ENCODE results near the gene OTUB1.
A peak's percentile ranks its signal among the peaks of the same experiment; 100 is the strongest.

OTUB1 gene

DNA sequence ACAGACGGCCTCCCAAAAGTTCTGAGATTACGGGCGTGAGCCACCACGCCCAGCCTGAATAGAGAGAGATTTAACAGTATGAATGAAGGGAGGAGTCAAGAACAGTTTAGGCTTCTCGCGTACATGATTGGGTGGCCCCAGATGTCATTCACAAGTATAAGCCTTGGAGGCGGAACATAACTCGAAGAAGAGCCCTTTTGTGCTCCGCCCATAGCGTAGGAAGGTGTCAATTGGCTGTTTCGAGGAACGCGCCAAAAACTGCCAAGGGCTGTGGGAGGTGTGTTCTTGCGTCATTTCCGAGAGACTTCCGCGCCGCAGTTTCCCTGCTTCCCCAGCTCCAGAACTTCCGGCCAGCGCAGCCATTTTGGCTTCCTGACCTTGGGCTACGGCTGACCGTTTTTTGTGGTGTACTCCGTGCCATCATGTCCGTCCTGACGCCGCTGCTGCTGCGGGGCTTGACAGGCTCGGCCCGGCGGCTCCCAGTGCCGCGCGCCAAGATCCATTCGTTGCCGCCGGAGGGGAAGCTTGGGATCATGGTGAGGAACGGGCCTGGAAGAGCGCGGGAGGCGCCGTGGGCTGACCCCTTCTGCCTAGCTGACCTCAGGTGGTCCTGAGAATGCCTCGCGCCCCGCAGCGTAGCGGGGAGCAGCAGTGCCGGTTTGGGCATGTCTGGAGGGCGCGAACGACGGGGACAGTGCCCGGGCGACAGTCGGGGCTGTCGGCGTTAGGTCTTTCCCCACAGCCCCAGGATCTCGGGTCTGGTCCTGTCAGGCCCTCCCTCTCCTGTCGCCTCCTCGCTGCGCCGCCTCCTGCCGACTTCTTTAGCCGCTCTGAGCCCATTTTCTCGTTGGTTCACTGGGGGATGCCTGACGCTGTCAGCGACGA, 11.7 kb upstream of the OTUB1 start, which contains the start of gene COX8A:
Gene COX8A, plus strand, starts transcription at position 362 of the 885 bp plus-strand sequence. Its CDS starts 61 bp downstream, at position 423.
- DNase-seq (ENCODE audit: low read depth, low spot score): peak; percentile 100

DNA sequence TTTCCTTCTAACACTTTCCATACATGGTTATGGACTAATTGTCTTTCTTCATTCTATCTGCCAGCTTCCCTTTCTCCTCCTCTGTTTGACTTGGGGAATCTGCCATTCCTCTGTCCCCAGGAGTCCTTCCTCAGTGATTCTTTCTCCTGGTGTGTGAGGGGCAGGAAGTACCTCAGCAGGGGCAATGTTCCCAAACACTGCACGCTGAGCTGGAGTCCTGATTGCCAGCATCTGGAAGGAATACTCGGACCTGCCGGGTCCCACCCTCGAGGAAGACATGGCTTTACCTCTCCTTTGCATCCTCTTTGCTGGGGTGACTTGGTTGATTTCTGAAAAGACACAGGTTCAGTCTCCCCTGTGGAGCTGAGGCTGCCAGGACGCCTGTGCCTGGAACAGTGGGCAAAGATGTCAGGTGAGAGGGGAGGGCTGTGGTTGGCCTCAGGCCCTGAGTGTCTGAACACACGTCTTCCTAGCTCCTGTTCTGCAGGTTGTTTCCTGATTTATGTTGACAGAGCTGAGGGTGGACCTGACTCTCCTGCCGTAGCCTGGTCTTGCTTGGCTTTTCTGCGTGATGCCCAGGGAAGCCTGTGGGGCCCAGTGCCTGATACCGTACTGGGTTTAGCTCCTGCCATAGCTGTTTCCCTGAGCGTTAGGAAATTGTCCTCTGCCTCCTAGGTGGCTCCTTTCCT, 7.5 kb upstream of the OTUB1 start:
- no peak for DNase-seq (ENCODE audit: low read depth, low spot score)

DNA sequence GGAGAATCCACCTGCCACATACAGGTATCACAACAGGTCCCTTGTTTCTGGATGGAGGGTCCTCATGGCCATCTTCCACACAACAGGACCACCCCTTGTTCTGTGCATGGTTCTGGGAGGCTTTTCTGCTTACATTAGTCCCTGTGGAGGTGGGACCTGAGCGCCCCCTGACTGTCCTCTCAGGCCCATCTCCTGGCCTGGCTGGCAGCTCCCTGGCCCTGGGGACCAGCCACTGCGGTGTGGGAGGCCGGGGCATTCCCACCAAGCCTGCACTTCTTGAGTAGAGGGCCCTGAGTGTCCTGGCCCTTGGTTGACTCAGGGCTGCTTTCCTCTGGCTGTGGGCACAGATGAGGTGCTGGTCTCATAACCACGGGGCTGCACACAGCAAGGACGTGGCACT, 6.8 kb upstream of the OTUB1 start:
- no peak for DNase-seq (ENCODE audit: low read depth, low spot score)

DNA sequence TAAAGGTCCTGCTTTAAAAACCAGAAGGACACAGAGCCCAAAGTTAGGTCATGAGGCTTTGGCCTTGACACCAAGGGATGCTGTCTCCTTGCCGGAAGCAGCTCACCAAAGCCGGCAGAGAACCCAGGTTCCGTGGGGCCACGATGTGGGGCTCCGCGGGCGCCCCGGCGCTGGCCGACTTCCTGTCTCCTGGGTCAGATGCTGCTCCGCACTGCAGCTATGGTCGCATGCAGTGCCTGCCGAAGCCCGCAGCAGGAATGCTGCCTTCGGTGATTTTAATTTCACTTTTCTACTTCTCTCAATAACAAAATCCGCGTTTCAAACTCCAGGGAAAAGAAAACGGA, 454 bp upstream of the OTUB1 start:
- no peak for DNase-seq (ENCODE audit: low read depth, low spot score)

DNA sequence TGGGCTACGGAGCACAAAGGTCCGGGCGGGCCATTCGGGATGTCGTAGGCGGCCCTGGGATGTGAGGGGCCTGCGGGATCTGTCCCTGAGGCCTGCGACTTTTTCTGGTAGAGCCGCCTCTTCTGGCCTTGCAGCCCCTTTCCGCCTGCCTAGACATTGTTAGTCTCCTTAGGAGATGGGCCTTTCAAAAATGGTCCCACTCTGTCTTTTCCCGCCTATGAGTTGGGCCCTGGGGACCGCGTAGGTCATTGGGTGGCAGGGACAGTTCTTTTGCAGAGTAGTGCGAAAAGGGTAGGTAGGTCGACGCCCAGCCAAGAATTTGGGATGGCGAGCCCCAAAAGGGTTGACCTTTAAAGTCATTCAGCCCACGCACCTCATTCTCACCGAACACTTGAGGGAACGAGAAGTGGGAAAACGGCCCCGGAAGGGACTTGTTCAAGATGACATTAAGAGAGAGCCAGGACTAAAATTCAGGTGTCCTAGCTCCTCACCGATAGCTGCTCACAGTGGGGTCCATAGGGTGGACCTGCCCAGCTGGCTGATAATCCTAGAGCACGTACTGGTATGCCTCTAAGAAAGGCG, 785 bp downstream of the OTUB1 start:
- DNase-seq (ENCODE audit: low read depth, low spot score): no peak

DNA sequence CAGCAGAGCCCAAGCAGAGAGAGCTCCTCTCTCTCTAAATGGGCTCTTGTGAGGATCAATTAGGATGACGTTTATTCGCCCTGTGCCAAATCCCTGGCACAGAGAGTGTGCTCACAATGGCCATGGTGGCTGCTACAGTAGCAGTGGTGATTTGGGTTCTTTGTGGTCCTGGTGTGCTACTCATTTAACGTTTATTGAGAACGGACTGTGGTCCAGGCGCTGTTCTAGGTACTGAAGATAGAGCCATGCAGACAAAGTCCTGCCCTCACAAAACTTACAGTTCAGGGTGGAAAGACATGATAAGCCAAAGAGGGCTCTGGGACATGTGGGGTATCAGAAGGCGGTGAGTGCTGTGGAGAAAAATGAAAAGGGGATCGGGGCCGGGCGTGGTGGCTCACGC, 5.3 kb downstream of the OTUB1 start:
- DNase-seq (ENCODE audit: low read depth, low spot score): no peak

DNA sequence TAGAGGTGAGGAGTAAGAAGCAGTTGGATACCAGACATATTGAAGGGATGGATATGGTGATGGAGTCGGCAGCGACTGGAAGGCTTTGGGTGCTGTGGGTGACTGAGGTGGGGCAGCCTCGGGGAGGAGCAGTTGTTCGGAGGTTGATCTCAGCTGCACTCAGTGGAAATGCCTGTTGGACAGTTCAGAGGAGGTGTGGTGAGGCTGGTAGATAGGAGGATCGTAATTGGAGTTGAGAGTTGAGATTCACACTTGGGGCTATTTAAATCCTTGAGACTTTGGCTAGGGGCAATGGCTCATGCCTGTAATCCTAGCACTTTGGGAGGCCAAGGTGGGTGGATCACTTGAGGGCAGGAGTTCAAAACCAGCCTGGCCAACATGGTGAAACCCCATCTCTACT, 6.9 kb downstream of the OTUB1 start:
- no peak for DNase-seq (ENCODE audit: low read depth, low spot score)

DNA sequence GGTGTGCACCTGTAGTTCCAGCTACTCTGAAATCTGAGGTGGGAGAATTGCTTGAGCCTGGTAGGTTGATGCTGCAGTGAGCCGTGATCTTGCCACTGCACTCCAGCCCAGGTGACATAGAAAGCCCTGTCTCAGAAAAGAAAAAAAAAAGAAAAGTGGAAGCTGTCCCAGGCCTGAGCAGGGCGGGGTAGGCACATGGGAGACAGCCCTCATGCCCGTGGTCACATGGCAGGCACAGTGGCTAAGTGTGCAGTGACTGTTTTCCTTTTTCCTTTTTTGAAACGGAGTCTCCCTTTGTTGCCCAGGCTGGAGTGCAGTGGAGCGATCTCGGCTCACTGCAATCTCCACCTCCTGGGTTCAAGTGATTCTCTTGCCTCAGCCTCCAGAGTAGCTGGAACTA, 7.8 kb downstream of the OTUB1 start:
- no peak for DNase-seq (ENCODE audit: low read depth, low spot score)

DNA sequence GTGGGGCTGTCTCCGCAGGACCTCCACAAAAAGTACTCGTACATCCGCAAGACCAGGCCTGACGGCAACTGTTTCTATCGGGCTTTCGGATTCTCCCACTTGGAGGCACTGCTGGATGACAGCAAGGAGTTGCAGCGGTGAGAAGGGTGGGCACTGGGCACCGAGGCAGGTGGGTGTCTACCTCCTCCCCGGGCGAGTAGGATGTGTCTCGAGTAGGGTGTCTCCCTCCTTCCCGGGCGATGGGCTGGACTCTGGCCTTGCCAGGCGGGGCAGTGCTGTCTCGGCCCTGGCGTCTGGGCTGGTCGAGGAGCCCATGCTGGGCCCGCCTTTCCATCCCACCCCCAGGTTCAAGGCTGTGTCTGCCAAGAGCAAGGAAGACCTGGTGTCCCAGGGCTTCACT, 10.3 kb downstream of the OTUB1 start:
- no peak for DNase-seq (ENCODE audit: low read depth, low spot score)

DNA sequence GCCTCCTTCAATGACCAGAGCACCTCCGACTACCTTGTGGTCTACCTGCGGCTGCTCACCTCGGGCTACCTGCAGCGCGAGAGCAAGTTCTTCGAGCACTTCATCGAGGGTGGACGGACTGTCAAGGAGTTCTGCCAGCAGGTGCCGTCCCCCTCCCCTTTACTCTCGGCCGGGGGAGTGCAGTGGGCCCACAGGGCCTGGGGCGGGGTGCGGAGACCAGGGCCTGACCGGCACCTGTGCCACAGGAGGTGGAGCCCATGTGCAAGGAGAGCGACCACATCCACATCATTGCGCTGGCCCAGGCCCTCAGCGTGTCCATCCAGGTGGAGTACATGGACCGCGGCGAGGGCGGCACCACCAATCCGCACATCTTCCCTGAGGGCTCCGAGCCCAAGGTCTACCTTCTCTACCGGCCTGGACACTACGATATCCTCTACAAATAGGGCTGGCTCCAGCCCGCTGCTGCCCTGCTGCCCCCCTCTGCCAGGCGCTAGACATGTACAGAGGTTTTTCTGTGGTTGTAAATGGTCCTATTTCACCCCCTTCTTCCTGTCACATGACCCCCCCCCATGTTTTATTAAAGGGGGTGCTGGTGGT, 11.0 kb downstream of the OTUB1 start:
- DNase-seq (ENCODE audit: low read depth, low spot score): no peak

DNA sequence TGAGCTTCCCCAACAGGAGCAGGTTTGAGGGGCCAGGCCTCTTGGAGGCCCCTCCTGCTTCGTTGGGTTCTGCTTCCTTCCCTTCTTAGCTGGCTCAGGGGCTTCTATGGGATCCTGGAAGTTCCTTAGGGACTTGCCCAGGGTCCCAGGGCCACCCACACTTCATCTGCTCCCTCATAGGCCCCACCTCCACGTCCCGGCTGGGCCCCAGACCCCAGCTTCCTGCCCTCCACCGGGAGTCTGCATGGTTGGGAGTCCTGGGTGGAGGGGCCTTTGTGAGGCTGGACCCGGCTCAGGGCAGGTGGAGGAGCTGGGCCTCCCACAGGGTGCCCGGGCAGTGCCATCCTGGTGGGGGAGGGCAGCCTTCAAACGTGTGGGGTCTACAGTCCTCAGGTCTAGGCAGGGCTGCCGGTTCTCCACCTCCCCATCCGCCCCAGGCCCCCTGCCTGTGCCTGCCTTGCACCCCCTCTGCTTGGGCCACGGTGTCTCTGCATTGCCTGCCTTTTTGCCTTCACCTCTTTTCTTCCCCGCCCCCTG, 11.6 kb downstream of the OTUB1 start:
- no peak for DNase-seq (ENCODE audit: low read depth, low spot score)

DNA sequence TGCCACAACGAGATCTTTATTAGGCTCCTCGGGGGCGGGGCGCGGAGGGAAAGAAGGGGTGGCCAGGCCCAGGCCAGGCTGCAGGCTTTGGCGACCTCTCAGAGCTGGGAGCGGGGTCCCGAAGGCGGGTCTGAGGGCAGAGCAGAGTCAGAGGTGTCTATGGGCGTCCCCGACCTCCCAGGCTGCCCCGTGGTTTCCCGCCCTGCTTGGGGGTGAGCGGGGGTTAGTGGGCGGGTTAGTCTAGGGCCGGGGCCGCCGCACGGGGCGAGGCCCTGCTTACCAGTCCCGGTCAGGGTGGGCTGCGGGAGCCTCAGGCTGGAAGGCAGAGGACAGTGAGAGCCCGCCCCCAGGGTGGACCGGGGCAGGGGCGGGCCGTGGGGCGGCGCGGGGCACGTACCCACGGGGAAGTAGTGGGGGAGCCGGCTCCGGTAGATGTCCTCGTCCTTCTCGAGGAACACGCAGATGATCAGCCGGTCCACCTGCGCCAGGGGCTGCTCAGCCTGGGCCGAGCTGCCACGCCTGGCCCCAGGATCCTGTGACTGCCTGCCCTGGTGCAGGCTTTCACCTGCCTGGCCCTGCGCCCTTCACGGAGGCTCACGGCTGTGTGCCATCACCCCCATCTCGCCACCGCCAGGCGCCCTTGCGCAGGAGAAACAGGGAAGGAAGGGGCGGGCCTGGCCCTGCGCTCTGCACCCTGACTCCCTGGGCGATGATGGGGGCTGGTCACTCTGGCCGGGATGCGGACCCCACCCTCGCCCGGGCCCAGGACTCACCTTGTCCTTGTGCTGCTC, 12.5 kb downstream of the OTUB1 start:
- no peak for DNase-seq (ENCODE audit: low read depth, low spot score)

DNA sequence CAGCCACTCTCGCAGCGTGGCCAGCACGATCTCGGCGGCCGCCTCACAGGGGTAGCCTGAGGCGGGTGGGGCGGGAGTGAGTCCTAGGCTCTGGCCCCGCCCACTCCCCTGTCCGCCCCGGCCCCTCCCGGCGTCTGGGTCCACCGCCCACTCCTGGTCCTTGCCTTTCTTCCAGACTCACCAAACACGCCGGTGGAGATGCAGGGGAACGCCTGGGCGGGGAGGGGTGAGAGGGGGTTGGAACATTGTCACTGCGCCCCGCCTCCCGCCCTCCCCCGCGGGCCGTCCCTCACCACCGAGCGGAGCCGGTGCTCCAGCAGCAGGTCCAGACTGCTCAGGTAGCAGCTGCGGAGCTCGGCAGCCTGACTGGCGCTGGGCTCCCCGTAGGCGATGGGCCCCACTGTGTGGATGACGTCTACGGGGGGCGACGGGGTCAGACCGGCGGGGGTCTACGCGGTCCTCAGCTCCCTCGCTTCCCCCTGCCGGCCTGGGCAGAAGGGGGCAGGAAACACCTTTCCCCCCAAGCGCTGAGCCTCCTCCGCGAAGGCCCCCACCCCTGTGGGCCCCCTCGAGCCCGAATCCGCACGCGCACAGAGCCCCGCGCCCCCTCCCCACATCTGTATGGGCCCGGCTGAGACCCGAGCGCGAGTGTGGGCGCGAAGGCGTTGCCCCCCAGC, 13.2 kb downstream of the OTUB1 start:
- DNase-seq (ENCODE audit: low read depth, low spot score): peak; percentile 82

DNA sequence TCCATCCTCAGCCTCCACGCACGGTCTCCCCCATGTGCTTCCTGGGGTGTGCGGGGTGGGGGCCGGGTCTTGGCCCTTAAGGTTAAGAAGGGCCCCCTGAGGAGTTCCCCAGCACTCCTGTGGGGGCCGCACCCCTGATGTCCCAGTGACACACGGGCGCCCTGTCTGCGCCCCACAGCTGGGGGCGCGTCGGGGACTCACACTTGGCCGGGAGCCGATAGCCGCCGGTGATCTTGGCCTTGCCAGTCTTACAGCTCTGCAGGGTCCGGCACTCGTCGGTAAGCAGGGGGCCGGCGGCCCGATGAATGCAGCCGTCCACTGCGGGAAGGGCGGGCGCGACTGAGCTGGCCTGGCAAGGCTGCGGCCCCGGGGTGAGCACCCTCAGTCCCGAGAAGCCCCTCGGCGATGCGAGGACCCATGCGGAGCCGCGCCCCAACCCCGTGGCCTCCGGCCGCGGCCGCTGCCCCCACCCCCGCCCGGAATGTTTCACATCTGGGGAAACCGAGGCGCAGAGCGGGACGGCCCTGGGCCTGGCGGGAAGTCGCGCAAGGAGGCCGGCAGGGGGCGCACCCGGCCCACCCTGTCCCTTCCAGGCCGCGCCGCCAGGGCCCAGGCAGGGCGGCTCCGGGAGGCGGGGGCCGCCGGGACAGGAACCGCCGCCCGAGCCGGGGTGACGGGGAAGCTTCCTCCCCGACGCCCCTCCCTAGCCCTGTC, 13.9 kb downstream of the OTUB1 start:
- peak; percentile 90 for DNase-seq (ENCODE audit: low read depth, low spot score)

DNA sequence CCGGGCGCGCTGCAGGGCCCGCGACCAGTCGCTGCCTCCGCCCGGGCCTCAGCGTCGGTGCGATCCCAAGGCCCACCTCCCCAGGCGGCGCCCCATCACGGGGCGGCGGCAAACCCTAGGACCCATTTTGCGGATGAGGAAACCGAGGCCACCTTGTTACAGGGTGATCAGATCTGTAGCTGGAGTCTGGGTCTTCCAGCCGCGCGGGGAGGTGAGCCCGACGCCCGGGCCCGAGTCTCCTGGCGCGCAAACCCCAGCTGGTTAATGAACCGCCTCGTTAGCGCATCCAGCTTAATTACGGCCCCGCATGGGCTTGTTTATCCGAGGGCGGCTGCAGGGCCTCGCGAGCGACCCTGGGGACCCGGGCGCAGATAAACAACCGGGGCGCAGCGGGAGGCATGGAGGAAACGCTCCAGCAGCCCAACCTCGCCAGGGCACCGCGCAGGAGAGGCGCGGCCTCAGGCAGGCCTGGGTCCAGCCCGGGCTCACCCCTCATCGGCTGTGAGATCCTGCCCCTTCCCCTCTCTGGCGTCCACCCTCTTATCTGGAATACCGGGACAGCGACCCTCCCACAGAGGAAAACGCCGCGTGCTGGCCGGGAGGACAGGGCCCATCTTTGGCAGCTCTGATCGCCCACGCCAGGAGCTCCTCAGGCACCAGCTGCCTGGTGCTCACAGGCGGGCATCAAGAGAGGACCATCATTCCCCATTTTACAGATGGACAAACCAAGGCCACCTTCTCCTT, 14.7 kb downstream of the OTUB1 start:
- no peak for DNase-seq (ENCODE audit: low read depth, low spot score)

DNA sequence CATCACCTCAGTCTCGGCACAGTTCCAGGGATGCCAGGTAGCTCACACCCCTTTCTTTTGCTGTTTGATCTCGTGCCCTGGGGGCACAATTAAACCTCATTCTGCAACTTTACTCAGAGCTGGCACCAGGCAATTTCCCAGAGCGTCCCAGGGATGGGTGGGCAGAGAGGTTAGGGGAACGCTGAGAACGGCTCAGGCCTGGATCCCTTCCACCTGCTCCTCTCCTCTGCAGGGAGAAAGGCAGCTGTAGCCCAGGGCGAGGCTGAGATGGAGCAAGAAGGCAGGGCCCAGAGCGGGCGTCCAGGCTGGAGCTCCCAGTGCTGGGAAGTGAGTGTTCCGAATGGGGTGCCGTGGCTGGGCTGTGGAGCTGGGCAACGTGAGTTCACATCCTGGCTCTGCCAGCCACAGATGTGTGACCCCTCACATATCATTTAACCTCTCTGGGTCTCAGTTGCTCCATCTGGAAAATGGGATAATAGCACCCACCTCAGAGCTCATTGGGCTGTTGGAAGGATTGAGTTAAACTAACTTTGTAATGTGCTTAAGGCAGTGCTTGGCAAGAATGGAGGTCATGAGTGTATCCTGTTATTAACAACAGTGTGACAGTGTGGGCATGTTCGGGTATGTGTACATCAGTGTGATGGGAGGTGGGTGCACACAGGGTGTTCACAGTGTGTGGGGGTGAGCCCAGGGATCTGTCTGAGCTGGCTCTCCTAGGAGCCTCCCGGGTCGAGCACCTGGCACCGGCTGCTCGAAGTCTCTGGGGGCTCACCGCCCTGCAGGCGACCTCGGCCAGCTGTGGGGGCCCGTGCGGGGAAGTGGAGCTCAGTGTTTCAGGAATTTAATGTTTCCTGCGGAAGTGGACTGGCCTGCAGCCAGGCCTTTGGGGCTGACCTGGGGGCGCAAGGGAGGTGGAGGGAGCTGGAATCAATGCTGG, 15.5 kb downstream of the OTUB1 start:
- no peak for DNase-seq (ENCODE audit: low read depth, low spot score)

DNA sequence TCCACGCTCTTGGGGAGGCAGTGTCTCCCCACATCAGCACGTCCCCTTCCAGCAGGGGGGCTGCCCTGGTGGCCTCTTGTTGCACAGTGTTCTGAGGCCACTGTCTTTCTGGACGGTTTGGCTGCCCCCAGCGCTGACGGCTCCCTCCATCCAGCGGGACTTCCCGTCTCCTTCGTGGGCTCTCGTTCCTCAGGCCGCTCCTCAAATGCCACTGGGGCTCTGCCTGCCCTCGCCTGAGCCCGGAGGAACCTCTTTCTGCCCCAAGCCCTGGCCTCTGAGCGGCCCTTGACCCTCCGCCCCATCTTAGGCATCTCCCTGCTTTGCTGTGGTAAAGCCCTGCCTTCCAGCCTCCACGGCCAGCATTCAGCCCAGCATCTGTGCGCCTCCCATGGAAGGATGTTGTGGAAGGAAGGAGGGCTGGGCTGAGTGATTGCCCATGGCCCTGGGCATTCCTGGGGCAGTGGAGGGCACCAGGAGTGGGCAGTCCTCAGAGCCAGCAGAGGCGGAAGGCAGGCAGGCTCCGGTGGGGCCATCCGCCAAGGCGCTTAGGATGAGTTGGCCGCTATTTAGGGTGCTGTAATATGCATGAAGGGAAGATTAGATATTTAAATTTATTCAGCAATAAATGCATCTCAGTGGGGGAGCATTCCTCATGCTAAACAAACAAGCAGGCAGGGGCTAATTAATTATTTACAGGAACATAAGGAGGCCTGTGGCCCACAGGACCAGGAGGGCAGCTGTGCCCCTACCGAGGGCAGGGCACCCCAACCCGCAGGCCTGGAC, 17.8 kb downstream of the OTUB1 start:
- DNase-seq (ENCODE audit: low read depth, low spot score): peak; percentile 74
